Kidney epithelial cell (primary cell): Measurements from ENCODE around the gene SYP. TPM values are rescaled to one million over a fixed set of nuclear protein-coding genes. Genes with fewer than 3 reads are reported as not detected.

Experiments
- DNase-seq: peaks from one replicate; pipeline ENCODE4 v3.0.0-alpha.2; 2010; ENCODE audit warnings: low read depth
- H3K27me3 ChIP-seq: 2 replicates; pipeline ENCODE4 v1.6.0; 2011; ENCODE audit warnings: low read length; ENCODE audit not compliant: control insufficient read depth, insufficient read depth
- H3K36me3 ChIP-seq: 2 replicates; pipeline ENCODE4 v1.5.1; 2011; ENCODE audit warnings: low read length; ENCODE audit not compliant: control insufficient read depth, insufficient read depth
- H3K4me3 ChIP-seq: 2 replicates; pipeline ENCODE4 v1.5.1; 2011; ENCODE audit warnings: low read depth, mild to moderate bottlenecking, control low read depth, low read length
- CTCF ChIP-seq: IDR thresholded peaks from 2 replicates; pipeline ENCODE4 v1.5.1; 2011; ENCODE audit warnings: mild to moderate bottlenecking, moderate library complexity, low read length, control low read depth, inconsistent platforms; ENCODE audit not compliant: insufficient read depth, poor library complexity, severe bottlenecking
- total RNA-seq: library from RNA; depleted of rRNA; stranded (reverse); fragments of >200 nt; gene quantifications from 2 replicates; pipeline ENCODE4 v1.2.3, GENCODE V29; 2015

The SYP gene
- total RNA-seq, 1 donor from 2014 or later = 1.0 TPM

DNA sequence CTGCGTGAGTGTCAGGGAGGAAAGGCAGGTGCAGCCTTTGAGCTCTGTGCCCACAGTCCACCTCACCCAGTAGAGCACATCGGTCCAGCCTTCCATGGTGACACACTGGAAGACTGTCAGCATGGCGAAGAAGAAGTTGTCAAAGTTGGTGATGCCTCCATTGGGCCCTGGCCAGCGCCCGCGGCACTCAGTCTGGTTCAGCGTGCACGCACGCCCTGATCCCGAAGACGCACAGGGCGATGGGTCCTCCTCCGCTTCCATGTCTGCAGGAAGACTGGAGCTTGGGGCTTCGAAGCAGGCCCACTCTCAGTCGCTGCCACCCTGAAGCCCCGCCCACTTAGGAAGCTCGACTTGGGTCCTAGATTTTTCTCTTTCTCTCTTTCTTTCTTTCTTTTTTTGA is 28.2 kb upstream of the SYP start:
- H3K4me3 ChIP-seq = no peak overlapping the region
- H3K27me3 ChIP-seq = no peaks in the 10 kb centered on the region
- DNase-seq = no peak
- no peaks in the 10 kb centered on the region for H3K36me3 ChIP-seq
- no peak for TF ChIP-seq CTCF

DNA sequence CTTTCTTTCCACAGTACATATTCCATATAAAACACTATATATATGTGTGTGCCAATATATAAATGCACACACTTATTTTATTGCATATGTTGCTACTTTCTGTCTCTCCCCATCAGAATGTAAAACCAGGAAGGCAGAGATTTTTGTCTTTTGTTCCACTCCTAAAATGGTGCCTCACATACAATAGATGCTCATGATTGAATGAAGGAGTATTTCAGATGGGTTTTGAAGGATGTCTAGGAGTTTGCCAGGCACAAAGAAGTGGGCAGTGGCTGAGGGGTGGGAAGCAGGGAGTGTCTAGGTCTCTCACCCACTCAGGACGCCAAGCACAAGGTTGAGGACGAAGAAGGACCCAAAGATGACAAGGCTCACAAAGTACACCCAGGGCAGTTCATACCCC is 27.7 kb upstream of the SYP start:
- Histone ChIP-seq H3K36me3 (no peaks in the 10 kb centered on the region), H3K27me3 (no peaks in the 10 kb centered on the region), H3K4me3 (no peak overlapping the region)
- TF ChIP-seq CTCF = no peak
- no peak for DNase-seq

DNA sequence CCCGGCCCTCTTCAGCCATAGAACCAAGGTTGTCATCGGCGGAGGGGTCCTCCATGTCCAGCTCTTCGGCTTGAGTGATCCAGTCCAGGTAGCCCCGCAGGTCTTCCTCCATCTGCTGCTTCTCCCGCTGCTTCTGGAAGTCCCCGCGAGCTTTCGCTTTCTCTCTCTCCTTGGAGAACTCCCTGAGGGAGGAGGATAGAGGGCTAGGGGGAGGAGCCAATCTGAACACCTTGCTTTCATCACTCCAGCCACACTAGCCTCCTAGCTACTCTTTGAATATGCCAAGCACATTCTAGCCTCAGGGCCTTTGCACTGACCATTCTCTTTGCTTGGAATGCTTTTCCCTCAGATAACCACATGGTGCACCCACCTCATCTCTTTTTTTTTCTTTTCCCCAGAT is 27.0 kb upstream of the SYP start:
- DNase-seq = no peak
- Histone ChIP-seq H3K36me3 (no peaks in the 10 kb centered on the region), H3K27me3 (no peaks in the 10 kb centered on the region), H3K4me3 (no peak overlapping the region)
- no peak for TF ChIP-seq CTCF

DNA sequence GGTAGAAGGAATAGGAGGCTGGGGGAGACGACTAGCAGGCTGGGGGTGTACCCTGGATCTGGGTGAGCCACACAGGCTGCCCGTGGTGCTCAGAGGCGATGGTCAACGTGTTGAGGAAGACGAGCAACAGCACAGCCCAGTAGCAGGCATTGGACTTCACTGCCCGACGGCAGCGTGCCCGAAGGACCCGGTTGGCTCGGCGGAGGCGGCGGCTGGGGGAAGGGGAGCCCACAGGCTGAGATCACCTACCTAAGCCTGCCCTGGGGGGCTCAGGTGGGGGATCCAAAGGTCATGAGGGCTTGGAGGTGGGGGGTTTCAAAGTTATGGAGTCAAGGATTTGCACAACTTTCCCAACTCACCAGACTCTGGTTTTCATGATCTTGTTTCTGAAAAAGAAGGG is 25.9 kb upstream of the SYP start:
- H3K36me3 ChIP-seq = no peaks in the 10 kb centered on the region
- DNase-seq = no peak
- no peaks in the 10 kb centered on the region for H3K27me3 ChIP-seq
- no peak for TF ChIP-seq CTCF
- H3K4me3 ChIP-seq = no peak overlapping the region

- Histone ChIP-seq H3K4me3 (no peak overlapping the region), H3K27me3 (no peaks in the 10 kb centered on the region), H3K36me3 (no peaks in the 10 kb centered on the region)
- DNase-seq = no peak
- no peak for TF ChIP-seq CTCF
Observed at GRCh38 chrX:49221868-49222267, 21.9 kb upstream of the SYP start.

DNA sequence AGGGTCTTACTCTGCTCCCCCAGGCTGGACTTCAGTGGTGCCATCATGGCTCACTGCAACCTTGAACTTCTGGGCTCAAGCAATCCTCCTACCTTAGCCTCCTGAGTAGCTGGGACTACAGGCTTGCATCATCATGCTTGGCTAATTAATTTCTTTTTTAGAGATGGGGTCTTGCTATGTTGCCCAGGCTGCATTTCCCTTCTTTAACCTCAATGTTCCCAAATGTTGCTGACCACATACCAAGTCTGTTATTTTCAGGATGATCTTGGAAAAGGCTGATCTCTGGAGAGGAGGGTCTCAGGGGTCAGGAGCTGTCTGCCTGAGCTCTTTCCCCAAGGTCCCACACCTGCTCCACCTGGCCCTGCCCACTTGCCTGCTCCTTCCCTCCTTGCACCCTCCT is 20.1 kb upstream of the SYP start:
- no peak for DNase-seq
- Histone ChIP-seq H3K27me3 (no peaks in the 10 kb centered on the region), H3K36me3 (no peaks in the 10 kb centered on the region), H3K4me3 (no peak overlapping the region)
- TF ChIP-seq CTCF = no peak
